Sigmoid colon (tissue), 3 donors: ENCODE results near the gene WNT7A.

Source experiments
- CTCF ChIP-seq, 4 experiments: fragments of 450-650 bp in 3 of 4; fragments of 200-600 bp in 1 of 4; IDR thresholded peaks; one replicate each; pipeline ENCODE4 v1.5.1; 2016 to 2019; ENCODE audit warnings: antibody characterized with exemption in 4 of 4, mild to moderate bottlenecking in 3 of 4, moderate library complexity in 2 of 4
- POLR2A ChIP-seq, 2 donors: fragments of 450-650 bp; IDR thresholded peaks; one replicate each; pipeline ENCODE4 v1.6.1; 2016; ENCODE audit warnings: antibody characterized with exemption in 2 of 2, mild to moderate bottlenecking in 2 of 2, moderate library complexity in 2 of 2

GRCh38 chr3:13870902-13871301 lies 9.0 kb downstream of the WNT7A start:
- TF ChIP-seq POLR2A (IDR thresholded peaks at IDR 0.05) (no peak), CTCF (IDR thresholded peaks at IDR 0.05) (no peak)
